ENCODE data around the gene TXNDC15.
"Not testable (repeated sequence)": the region's sequence is repeated elsewhere in the genome, so short reads cannot be mapped to it uniquely, and the experiment has no call there.

Gene TXNDC15

GRCh38 chr5:134879456-134879855, 5.3 kb downstream of the TXNDC15 start:
- DNase-seq: no peak

DNA sequence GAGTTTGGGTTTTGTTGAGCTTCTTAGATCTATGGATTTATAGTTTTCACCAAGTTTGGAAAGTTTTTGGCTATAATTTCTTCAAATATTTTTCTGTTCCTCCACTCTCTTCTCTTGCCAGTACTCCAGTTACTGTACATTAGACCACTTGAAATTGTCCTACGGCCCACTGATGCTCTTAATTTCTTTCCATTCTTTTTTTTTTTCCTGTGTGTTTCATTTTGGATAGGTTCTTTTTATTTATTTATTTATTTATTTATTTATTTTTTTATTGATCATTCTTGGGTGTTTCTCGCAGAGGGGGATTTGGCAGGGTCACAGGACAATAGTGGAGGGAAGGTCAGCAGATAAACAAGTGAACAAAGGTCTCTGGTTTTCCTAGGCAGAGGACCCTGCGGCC, 6.8 kb downstream of the TXNDC15 start:
- DNase-seq: peak; percentile 6

DNA sequence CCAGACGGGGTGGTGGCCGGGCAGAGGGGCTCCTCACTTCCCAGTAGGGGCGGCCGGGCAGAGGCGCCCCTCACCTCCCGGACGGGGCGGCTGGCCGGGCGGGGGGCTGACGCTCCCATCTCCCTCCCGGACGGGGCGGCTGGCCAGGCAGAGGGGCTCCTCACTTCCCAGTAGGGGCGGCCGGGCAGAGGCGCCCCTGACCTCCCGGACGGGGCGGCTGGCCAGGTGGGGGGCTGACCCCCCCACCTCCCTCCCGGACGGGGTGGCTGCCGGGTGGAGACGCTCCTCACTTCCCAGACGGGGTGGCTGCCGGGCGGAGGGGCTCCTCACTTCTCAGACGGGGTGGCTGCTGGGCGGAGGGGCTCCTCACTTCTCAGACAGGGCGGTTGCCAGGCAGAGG, 7.5 kb downstream of the TXNDC15 start:
- not testable (repeated sequence) for DNase-seq

- DNase-seq: no peak
These were observed 13.5 kb downstream of the TXNDC15 start for GRCh38 chr5:134887593-134888159.

DNA sequence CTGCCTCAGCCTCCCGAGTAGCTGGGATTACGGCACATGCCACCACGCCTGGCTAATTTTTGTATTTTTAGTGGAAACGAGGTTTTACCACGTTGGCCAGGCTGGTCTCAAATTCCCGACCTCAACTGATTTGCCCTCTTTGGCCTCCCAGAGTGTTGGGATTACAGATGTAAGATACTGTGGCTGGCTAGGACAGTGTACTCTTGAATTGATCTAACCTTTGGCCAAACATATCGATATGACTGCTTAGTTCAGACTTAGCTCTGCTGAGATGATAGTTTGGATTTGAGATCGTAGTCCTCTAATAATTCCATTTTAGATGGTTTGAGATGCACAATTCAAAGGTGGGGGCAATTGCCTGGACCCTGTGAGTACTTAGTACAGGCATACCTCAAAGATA, 15.2 kb downstream of the TXNDC15 start:
- DNase-seq: no peak

GRCh38 chr5:134891473-134891872, 17.3 kb downstream of the TXNDC15 start:
- DNase-seq: no peak

- DNase-seq: no peak
These were observed 18.1 kb downstream of the TXNDC15 start for GRCh38 chr5:134892282-134892681.

- DNase-seq: no peak
These were observed 18.8 kb downstream of the TXNDC15 start for GRCh38 chr5:134892926-134893325.

DNA sequence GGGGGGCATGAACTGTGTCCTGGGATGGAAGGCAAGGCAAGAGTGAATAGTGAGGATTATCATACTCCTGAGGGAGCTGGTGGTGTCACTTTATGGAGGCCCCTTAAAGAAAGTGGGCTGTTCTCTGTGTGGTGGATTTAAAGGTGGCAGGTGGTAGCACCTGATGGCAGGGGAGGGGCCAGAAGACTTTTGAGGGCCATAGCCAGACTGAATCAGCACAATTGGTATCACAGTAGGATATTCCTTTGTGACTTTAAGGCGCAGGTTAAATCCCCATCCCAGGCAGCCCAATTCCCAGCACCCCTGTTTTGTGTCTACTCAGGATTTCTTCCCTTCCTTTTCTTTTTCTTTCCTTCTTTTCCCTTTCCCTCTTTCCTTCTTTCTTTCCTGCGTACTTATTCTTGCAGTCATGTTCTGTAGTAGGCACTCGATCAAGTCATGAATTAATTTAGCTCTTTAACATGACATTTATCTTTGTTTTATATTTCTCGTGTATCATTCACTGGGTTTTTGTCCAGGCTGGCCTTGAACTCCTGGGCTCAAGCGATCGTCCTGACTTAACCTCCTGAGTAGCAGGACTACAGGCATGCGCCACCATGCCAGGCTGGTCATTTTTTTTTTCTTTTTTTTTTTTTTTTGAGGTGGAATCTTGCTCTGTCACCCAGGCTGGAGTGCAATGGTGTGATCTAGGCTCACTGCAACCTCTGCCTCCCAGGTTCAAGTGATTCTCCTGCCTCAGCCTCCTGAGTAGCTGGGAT, 19.8 kb downstream of the TXNDC15 start:
- no peak for DNase-seq

GRCh38 chr5:134902071-134902801, 28.1 kb downstream of the TXNDC15 start:
- DNase-seq: no peak

DNA sequence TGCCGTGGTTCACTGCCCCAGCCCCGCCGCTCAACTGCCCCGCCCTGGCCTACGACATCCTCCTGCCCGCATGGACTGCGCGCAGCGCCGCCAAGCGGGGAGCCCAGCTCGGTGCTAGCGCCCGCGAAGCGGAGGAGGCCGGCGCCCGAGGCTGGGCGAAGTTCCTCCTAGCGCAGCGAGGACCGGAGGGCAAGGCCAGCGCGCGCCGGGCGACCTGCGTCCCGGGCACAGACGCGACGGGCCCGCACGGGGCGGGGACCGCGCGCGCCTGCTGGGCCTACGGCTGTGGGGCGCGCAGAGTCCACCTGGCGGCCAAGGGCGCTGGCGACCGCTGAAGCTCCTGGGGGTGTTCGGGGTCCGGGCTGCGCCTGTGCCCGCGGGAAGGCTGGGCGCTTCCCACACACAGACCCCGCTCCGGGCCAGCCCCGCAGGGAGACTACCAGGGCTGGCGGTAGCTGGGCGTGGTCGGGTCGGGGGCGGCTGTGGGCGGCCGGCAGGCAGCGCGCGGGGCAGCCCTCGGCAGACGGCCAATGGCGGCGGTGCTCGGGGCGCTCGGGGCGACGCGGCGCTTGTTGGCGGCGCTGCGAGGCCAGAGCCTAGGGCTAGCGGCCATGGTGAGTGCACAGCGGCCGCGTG, 30.6 kb downstream of the TXNDC15 start, which contains the start of gene PCBD2:
TSS of gene PCBD2 (plus strand) at position 522 of the 636 bp plus-strand sequence. CDS start at position 531, 9 bp downstream.
- DNase-seq: peak; percentile 95

DNA sequence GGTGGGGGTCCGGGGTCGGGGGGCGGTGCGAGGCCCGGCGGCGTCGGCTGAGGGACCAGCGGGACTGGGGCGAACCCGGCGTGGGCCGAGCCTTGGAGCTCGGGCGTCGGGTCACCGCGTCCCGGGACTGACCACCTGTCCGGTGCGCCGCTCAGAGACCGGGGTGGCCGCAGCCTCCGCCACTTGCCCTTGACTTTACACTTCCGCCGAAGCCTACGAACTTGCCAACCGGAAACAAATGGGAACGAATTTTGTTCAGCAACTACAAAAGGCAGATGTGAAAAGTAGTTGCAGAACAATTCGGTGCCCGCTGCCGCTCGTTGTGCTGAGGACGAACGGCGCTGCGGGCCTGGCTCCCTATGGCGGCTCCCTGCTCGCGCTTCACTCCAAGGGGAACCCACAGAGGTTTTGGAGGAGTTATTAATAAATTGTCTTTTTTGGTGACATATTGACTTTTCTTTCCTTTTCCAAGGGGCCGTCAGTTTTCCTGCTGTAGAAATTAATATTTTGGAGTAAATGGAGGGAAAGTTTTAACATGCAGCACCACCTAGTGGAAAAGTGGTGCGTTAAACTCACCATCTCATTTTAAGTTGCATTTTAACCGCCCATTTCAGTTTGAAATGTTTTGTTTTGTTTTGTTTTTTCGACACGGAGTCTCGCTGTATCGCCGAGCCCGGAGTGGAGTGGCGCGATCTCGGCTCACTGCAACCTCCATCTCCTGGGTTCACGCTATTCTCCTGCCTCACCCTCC, 31.2 kb downstream of the TXNDC15 start:
- DNase-seq: peak; percentile 92

GRCh38 chr5:134906811-134907210, 32.6 kb downstream of the TXNDC15 start:
- DNase-seq: no peak

- DNase-seq: not testable (repeated sequence)
These were observed 36.6 kb downstream of the TXNDC15 start for GRCh38 chr5:134910752-134911151.

- no peak for DNase-seq
These were observed 37.4 kb downstream of the TXNDC15 start for GRCh38 chr5:134911285-134912206.

DNA sequence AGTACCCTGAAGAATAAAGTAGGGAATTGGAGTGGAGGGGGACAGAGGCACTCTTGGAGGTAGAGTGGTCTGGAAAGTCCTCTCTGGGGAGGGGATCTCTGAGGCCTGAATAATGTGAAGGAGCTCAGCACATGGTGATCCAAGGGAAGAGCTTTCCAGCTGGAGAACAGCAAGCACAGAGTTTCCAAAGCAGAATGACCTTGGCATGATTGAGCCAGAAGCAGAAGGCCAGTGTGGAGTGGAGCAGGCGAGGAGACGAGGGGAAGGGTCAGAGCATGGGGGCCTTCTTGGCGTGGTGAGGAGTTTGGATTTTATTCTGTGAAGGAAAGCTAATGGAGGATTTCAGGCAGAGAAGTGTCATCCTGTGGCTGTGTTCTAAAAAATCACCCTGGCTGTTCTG, 39.1 kb downstream of the TXNDC15 start:
- DNase-seq: no peak

GRCh38 chr5:134913795-134914194, 39.6 kb downstream of the TXNDC15 start:
- DNase-seq: no peak

DNA sequence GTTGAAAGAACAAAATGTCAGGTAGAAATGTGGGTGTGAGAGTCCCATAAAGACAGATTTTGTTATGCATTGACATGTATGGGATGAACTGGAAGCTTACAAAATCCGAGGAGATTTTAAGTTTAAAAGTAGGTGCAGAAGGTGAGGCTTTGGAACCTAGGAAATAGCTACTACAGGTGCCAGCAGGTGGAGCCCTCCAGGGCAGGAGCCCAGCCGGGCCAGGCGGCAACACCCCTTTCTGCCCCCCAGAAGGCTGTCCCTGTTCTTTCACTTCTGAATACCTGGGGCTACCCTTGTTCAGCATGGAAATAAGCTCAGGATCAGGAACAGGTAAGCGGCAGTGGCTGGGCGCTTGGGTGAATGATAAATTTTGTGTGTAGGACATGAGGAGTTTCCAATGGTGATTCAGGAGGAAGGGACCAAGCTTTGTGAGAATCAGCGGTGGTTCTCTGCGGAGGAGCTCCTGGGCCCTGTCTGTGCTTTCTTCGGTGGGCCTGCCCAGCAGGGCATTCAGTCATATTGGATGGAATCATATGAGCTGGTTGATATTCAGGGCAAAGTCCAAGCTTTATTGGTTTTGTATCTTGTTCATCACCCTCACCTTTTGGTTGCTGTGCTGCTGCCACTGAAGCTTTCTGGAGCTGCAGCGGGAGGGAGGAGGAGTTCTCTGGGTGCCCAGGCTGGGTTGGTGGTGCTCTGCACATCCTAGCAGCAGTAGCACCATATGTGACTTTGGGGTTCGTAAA, 43.1 kb downstream of the TXNDC15 start:
- DNase-seq: no peak

GRCh38 chr5:134918861-134919260, 44.7 kb downstream of the TXNDC15 start:
- no peak for DNase-seq

- no peak for DNase-seq
These were observed 46.8 kb downstream of the TXNDC15 start for GRCh38 chr5:134920848-134921575.
